Right lung (tissue), 5 donors: ENCODE measurements around the gene SERPINB6. TPM values are rescaled to one million over a fixed set of nuclear protein-coding genes. Genes with fewer than 3 reads are reported as not detected.
"Not testable (repeated sequence)": the region's sequence is repeated elsewhere in the genome, so short reads cannot be mapped to it uniquely, and the experiment has no call there.

Experiments
- DNase-seq, 2 donors: peaks; one replicate each; pipeline ENCODE4 v3.0.0-alpha.2; 2013
- polyA plus RNA-seq, 5 donors: library from polyadenylated mRNA; unstranded; fragments of 120-200 nt; gene quantifications; one replicate each; pipeline versions ENCODE4 v1.2.1 to v1.2.3, GENCODE V29; 2013; ENCODE audit warnings: inconsistent platforms in 1 of 5, low replicate concordance in 1 of 5; ENCODE audit not compliant: insufficient read length in 5 of 5, insufficient read depth in 1 of 5

Gene SERPINB6
- polyA plus RNA-seq, 5 donors = 110 to 128 (median 112) TPM

- DNase-seq = no peak
Observed at GRCh38 chr6:2940010-2940850, 31.1 kb downstream of the SERPINB6 start.

- DNase-seq = no peak
Observed at GRCh38 chr6:2939315-2940009, 31.9 kb downstream of the SERPINB6 start.

- DNase-seq = no peak
Observed at GRCh38 chr6:2938632-2939083, 32.7 kb downstream of the SERPINB6 start.

GRCh38 chr6:2938004-2938631, 33.2 kb downstream of the SERPINB6 start:
- no peak for DNase-seq

GRCh38 chr6:2937627-2938003, 33.8 kb downstream of the SERPINB6 start:
- DNase-seq = no peak

- DNase-seq = no peak
Observed at GRCh38 chr6:2935566-2936291, 35.6 kb downstream of the SERPINB6 start.

GRCh38 chr6:2934057-2934456, 37.3 kb downstream of the SERPINB6 start:
- no peak for DNase-seq

GRCh38 chr6:2932911-2933310, 38.5 kb downstream of the SERPINB6 start:
- DNase-seq = not testable (repeated sequence)

- peak; percentile 55 to 67 for DNase-seq
Observed at GRCh38 chr6:2931970-2932748, 39.2 kb downstream of the SERPINB6 start.

GRCh38 chr6:2931055-2931454, 40.3 kb downstream of the SERPINB6 start:
- DNase-seq = no peak

GRCh38 chr6:2927931-2928330, 43.4 kb downstream of the SERPINB6 start:
- DNase-seq = not testable (repeated sequence)

GRCh38 chr6:2925842-2926747, 45.3 kb downstream of the SERPINB6 start:
- not testable (repeated sequence) for DNase-seq

GRCh38 chr6:2921520-2922115, 49.7 kb downstream of the SERPINB6 start:
- no peak for DNase-seq

- DNase-seq = no peak
Observed at GRCh38 chr6:2920671-2921112, 50.7 kb downstream of the SERPINB6 start.

GRCh38 chr6:2919886-2920285, 51.5 kb downstream of the SERPINB6 start:
- DNase-seq = no peak

GRCh38 chr6:2919401-2919800, 52.0 kb downstream of the SERPINB6 start:
- DNase-seq = no peak

- DNase-seq = no peak
Observed at GRCh38 chr6:2918936-2919335, 52.4 kb downstream of the SERPINB6 start.

- peak; percentile 39 to 42 for DNase-seq
Observed at GRCh38 chr6:2917801-2918445, 53.4 kb downstream of the SERPINB6 start.

GRCh38 chr6:2917065-2917464, 54.3 kb downstream of the SERPINB6 start:
- DNase-seq = no peak
